Activated T-helper 1 cell treated with Interleukin-2 at 50 U/mL for 16 hours (primary cell): ENCODE measurements around the gene PTTG1.

Experiments used
- DNase-seq: peaks from one replicate; pipeline ENCODE4 v3.0.0-alpha.2; 2020; ENCODE audit warnings: low read depth

The PTTG1 gene

GRCh38 chr5:160473681-160474080 is 52.0 kb downstream of the PTTG1 start:
- no peak for DNase-seq

- no peak for DNase-seq
These were observed 52.4 kb downstream of the PTTG1 start for GRCh38 chr5:160474084-160474483.

GRCh38 chr5:160475864-160476438 is 54.3 kb downstream of the PTTG1 start:
- no peak for DNase-seq

- DNase-seq = no peak
These were observed 55.8 kb downstream of the PTTG1 start for GRCh38 chr5:160477266-160477970.

- no peak for DNase-seq
These were observed 56.5 kb downstream of the PTTG1 start for GRCh38 chr5:160478163-160478562.
